ENCODE data around the gene KCNT2. TPM values are rescaled to one million over a fixed set of nuclear protein-coding genes. Genes with fewer than 3 reads are reported as not detected.
"Not testable (repeated sequence)": the region's sequence is repeated elsewhere in the genome, so short reads cannot be mapped to it uniquely, and the experiment has no call there.

The KCNT2 gene
- total RNA-seq, 1 donor from 2014 or later, result 26.2 TPM

- DNase-seq (ENCODE audit: extremely low spot score, unreplicated experiment), result no peak
- no peak for TF ChIP-seq CTCF (IDR thresholded peaks at IDR 0.05)
- H3K36me3 Mint-ChIP-seq (ENCODE audit: unreplicated experiment), result peaks cover 11% of the 10 kb centered on the region
- peak overlapping the region; percentile 3 for H3K27ac Mint-ChIP-seq (ENCODE audit: unreplicated experiment)
- no peak overlapping the region for H3K4me3 Mint-ChIP-seq (ENCODE audit: unreplicated experiment)
- peaks cover 23% of the 10 kb centered on the region for H3K9me3 Mint-ChIP-seq (ENCODE audit: unreplicated experiment)
- H3K4me1 Mint-ChIP-seq (ENCODE audit: unreplicated experiment), result peaks cover 25% of the 10 kb centered on the region
- no peaks in the 10 kb centered on the region for H3K27me3 Mint-ChIP-seq (ENCODE audit: unreplicated experiment)
Observed at GRCh38 chr1:196517193-196517592, 91.0 kb downstream of the KCNT2 start.

- DNase-seq (ENCODE audit: extremely low spot score, unreplicated experiment), result no peak
- peaks cover 25% of the 10 kb centered on the region for H3K4me1 Mint-ChIP-seq (ENCODE audit: unreplicated experiment)
- peak overlapping the region; percentile 46 for H3K27ac Mint-ChIP-seq (ENCODE audit: unreplicated experiment)
- H3K27me3 Mint-ChIP-seq (ENCODE audit: unreplicated experiment), result no peaks in the 10 kb centered on the region
- H3K36me3 Mint-ChIP-seq (ENCODE audit: unreplicated experiment), result peaks cover 11% of the 10 kb centered on the region
- H3K4me3 Mint-ChIP-seq (ENCODE audit: unreplicated experiment), result no peak overlapping the region
- no peak for TF ChIP-seq CTCF (IDR thresholded peaks at IDR 0.05)
- peaks cover 23% of the 10 kb centered on the region for H3K9me3 Mint-ChIP-seq (ENCODE audit: unreplicated experiment)
Observed at GRCh38 chr1:196516373-196516772, 91.9 kb downstream of the KCNT2 start.

GRCh38 chr1:196515904-196516303 is 92.3 kb downstream of the KCNT2 start:
- H3K4me3 Mint-ChIP-seq (ENCODE audit: unreplicated experiment), result no peak overlapping the region
- H3K27me3 Mint-ChIP-seq (ENCODE audit: unreplicated experiment), result no peaks in the 10 kb centered on the region
- peak overlapping the region; percentile 46 for H3K27ac Mint-ChIP-seq (ENCODE audit: unreplicated experiment)
- DNase-seq (ENCODE audit: extremely low spot score, unreplicated experiment), result peak; percentile 73
- TF ChIP-seq CTCF (IDR thresholded peaks at IDR 0.05), result no peak
- H3K4me1 Mint-ChIP-seq (ENCODE audit: unreplicated experiment), result peaks cover 25% of the 10 kb centered on the region
- H3K9me3 Mint-ChIP-seq (ENCODE audit: unreplicated experiment), result peaks cover 22% of the 10 kb centered on the region
- H3K36me3 Mint-ChIP-seq (ENCODE audit: unreplicated experiment), result peaks cover 11% of the 10 kb centered on the region

GRCh38 chr1:196513821-196514220 is 94.4 kb downstream of the KCNT2 start:
- no peak for TF ChIP-seq CTCF (IDR thresholded peaks at IDR 0.05)
- H3K36me3 Mint-ChIP-seq (ENCODE audit: unreplicated experiment), result peaks cover 2% of the 10 kb centered on the region
- H3K27ac Mint-ChIP-seq (ENCODE audit: unreplicated experiment), result no peak overlapping the region
- H3K4me3 Mint-ChIP-seq (ENCODE audit: unreplicated experiment), result no peak overlapping the region
- peaks cover 8% of the 10 kb centered on the region for H3K9me3 Mint-ChIP-seq (ENCODE audit: unreplicated experiment)
- H3K4me1 Mint-ChIP-seq (ENCODE audit: unreplicated experiment), result peaks cover 25% of the 10 kb centered on the region
- DNase-seq (ENCODE audit: extremely low spot score, unreplicated experiment), result no peak
- no peaks in the 10 kb centered on the region for H3K27me3 Mint-ChIP-seq (ENCODE audit: unreplicated experiment)

- no peak overlapping the region for H3K27ac Mint-ChIP-seq (ENCODE audit: unreplicated experiment)
- H3K4me3 Mint-ChIP-seq (ENCODE audit: unreplicated experiment), result no peak overlapping the region
- H3K9me3 Mint-ChIP-seq (ENCODE audit: unreplicated experiment), result no peaks in the 10 kb centered on the region
- peaks cover 3% of the 10 kb centered on the region for H3K4me1 Mint-ChIP-seq (ENCODE audit: unreplicated experiment)
- H3K27me3 Mint-ChIP-seq (ENCODE audit: unreplicated experiment), result no peaks in the 10 kb centered on the region
- H3K36me3 Mint-ChIP-seq (ENCODE audit: unreplicated experiment), result no peaks in the 10 kb centered on the region
- DNase-seq (ENCODE audit: extremely low spot score, unreplicated experiment), result no peak
- TF ChIP-seq CTCF (IDR thresholded peaks at IDR 0.05), result no peak
Observed at GRCh38 chr1:196510451-196510850, 97.8 kb downstream of the KCNT2 start.

GRCh38 chr1:196504224-196504623 is 104.0 kb downstream of the KCNT2 start:
- not testable (repeated sequence) for H3K27ac Mint-ChIP-seq (ENCODE audit: unreplicated experiment); H3K36me3 Mint-ChIP-seq (ENCODE audit: unreplicated experiment); H3K4me3 Mint-ChIP-seq (ENCODE audit: unreplicated experiment); H3K27me3 Mint-ChIP-seq (ENCODE audit: unreplicated experiment); DNase-seq (ENCODE audit: extremely low spot score, unreplicated experiment); H3K4me1 Mint-ChIP-seq (ENCODE audit: unreplicated experiment); H3K9me3 Mint-ChIP-seq (ENCODE audit: unreplicated experiment)

All from osteocyte (in vitro differentiated cells).